Fibroblast of lung (primary cell): ENCODE measurements around the gene CACNB2. TPM values are rescaled to one million over a fixed set of nuclear protein-coding genes. Genes with fewer than 3 reads are reported as not detected.

Experiments used
- DNase-seq, 2 donors: peaks; one replicate each; pipeline versions ENCODE4 v3.0.0 to v3.0.0-alpha.2; 2010; ENCODE audit warnings: low read depth in 2 of 2
- H2AFZ ChIP-seq: 2 replicates; pipeline ENCODE4 v1.5.1; 2012; ENCODE audit warnings: low read length, control low read depth, inconsistent platforms
- H3K27ac ChIP-seq: 2 replicates; pipeline ENCODE4 v1.5.1; 2011; ENCODE audit warnings: low read length, control low read depth; ENCODE audit not compliant: insufficient read depth
- H3K27me3 ChIP-seq: 2 replicates; pipeline ENCODE4 v1.5.1; 2011; ENCODE audit warnings: mild to moderate bottlenecking, low read length; ENCODE audit not compliant: control insufficient read depth, insufficient read depth
- H3K36me3 ChIP-seq: 2 replicates; pipeline ENCODE4 v1.5.1; 2011; ENCODE audit warnings: low read length; ENCODE audit not compliant: control insufficient read depth, insufficient read depth
- H3K4me1 ChIP-seq: 2 replicates; pipeline ENCODE4 v1.5.1; 2011; ENCODE audit warnings: low read length; ENCODE audit not compliant: control insufficient read depth, insufficient read depth; ENCODE audit errors: extremely low read depth
- H3K4me2 ChIP-seq: 2 replicates; pipeline ENCODE4 v1.5.1; 2011; ENCODE audit warnings: low read length, control low read depth; ENCODE audit not compliant: insufficient read depth; ENCODE audit errors: extremely low read depth
- H3K4me3 ChIP-seq, 4 experiments: fragments of 200-600 bp in 1 of 4; sonication (generic) in 1 of 4; replicated peaks in 1 of 4; 2 replicates each; pipeline ENCODE4 v1.5.1; 2011 to 2016; ENCODE audit warnings: low read length in 4 of 4, low read depth in 3 of 4, mild to moderate bottlenecking in 3 of 4, control low read depth in 2 of 4, inconsistent platforms in 1 of 4, mixed read lengths in 1 of 4; ENCODE audit not compliant: insufficient read depth in 1 of 4; ENCODE audit errors: control extremely low read depth in 1 of 4
- H3K79me2 ChIP-seq: 2 replicates; pipeline ENCODE4 v1.5.1; 2012; ENCODE audit warnings: mild to moderate bottlenecking, low read length, inconsistent platforms; ENCODE audit not compliant: control insufficient read depth, insufficient read depth
- H3K9ac ChIP-seq: 2 replicates; pipeline ENCODE4 v1.5.1; 2011; ENCODE audit warnings: mild to moderate bottlenecking, low read length, control low read depth; ENCODE audit not compliant: insufficient read depth
- H3K9me3 ChIP-seq: 2 replicates; pipeline ENCODE4 v1.5.1; 2012; ENCODE audit warnings: low read depth, low read length; ENCODE audit not compliant: control insufficient read depth, insufficient read depth
- H4K20me1 ChIP-seq: 2 replicates; pipeline ENCODE4 v1.5.1; 2011; ENCODE audit warnings: low read length; ENCODE audit not compliant: control insufficient read depth, insufficient read depth; ENCODE audit errors: extremely low read depth
- CTCF ChIP-seq, 2 donors: IDR thresholded peaks in 1 of 2; conservative IDR thresholded peaks in 1 of 2; 1 replicate in 1 of 2; 2 replicates in 1 of 2; pipeline ENCODE4 v1.5.1; 2011 to 2012; ENCODE audit warnings: low read length in 2 of 2, control low read depth in 1 of 2, inconsistent platforms in 1 of 2, low read depth in 1 of 2, mild to moderate bottlenecking in 1 of 2
- EZH2 ChIP-seq: IDR thresholded peaks from 2 replicates; pipeline ENCODE4 v1.5.1; 2012; ENCODE audit warnings: low read length, control low read depth, mild to moderate bottlenecking; ENCODE audit errors: missing control alignments
- polyA plus RNA-seq, 2 donors: library from polyadenylated mRNA; depleted of rRNA in 1 of 2; stranded (reverse) in 1 of 2; unstranded in 1 of 2; fragments of >200 nt; gene quantifications; 2 replicates each; pipeline ENCODE4 v1.2.1, GENCODE V29; 2011 to 2012; ENCODE audit warnings: missing spikeins in 1 of 2
- total RNA-seq: library from RNA; depleted of rRNA; stranded (reverse); fragments of >200 nt; gene quantifications from 2 replicates; pipeline ENCODE4 v1.2.1, GENCODE V29; 2014

Gene CACNB2
- total and polyA plus RNA-seq, 2 donors (not counting 1 experiment from before 2014, with no cell fraction given) = 0.66 to 0.70 TPM

GRCh38 chr10:18217577-18217976 is 77.4 kb downstream of the CACNB2 start:
- no peaks in the 10 kb centered on the region for H3K27me3 ChIP-seq
- TF ChIP-seq CTCF (conservative IDR thresholded peaks at IDR 0.05 in 1 of 2, IDR thresholded peaks at IDR 0.05 in 1 of 2; ENCODE audit: low read depth in 1 of 2, low read length in 2 of 2) (no peak), EZH2 (no peak)
- H2AFZ ChIP-seq = no peak overlapping the region
- no peak overlapping the region for H3K9ac ChIP-seq
- no peak for DNase-seq
- H3K79me2 ChIP-seq = no peaks in the 10 kb centered on the region
- no peaks in the 10 kb centered on the region for H3K4me1 ChIP-seq
- H3K27ac ChIP-seq = no peak overlapping the region
- no peaks in the 10 kb centered on the region for H3K36me3 ChIP-seq
- no peaks in the 10 kb centered on the region for H4K20me1 ChIP-seq
- no peak overlapping the region for H3K4me3 ChIP-seq
- no peaks in the 10 kb centered on the region for H3K9me3 ChIP-seq
- no peak overlapping the region for H3K4me2 ChIP-seq

- Histone ChIP-seq H3K9me3 (no peaks in the 10 kb centered on the region), H3K4me1 (no peaks in the 10 kb centered on the region), H2AFZ (no peak overlapping the region), H3K27ac (no peak overlapping the region), H3K27me3 (no peaks in the 10 kb centered on the region), H3K4me2 (no peak overlapping the region), H3K4me3 (no peak overlapping the region), H3K79me2 (no peaks in the 10 kb centered on the region), H3K36me3 (no peaks in the 10 kb centered on the region), H4K20me1 (no peaks in the 10 kb centered on the region), H3K9ac (no peak overlapping the region)
- TF ChIP-seq EZH2 (no peak), CTCF (conservative IDR thresholded peaks at IDR 0.05 in 1 of 2, IDR thresholded peaks at IDR 0.05 in 1 of 2; ENCODE audit: low read depth in 1 of 2, low read length in 2 of 2) (no peak)
- no peak for DNase-seq
Observed at GRCh38 chr10:18219146-18219545, 78.9 kb downstream of the CACNB2 start.

- Histone ChIP-seq H3K27ac (no peak overlapping the region), H3K9ac (no peak overlapping the region), H3K9me3 (no peaks in the 10 kb centered on the region), H2AFZ (no peak overlapping the region), H3K36me3 (no peaks in the 10 kb centered on the region), H3K4me3 (no peak overlapping the region), H3K4me2 (no peak overlapping the region), H3K79me2 (no peaks in the 10 kb centered on the region), H4K20me1 (no peaks in the 10 kb centered on the region), H3K27me3 (no peaks in the 10 kb centered on the region), H3K4me1 (no peaks in the 10 kb centered on the region)
- DNase-seq = peak in 1 of 2 donors; percentile 29
- TF ChIP-seq EZH2 (no peak), CTCF (conservative IDR thresholded peaks at IDR 0.05 in 1 of 2, IDR thresholded peaks at IDR 0.05 in 1 of 2; ENCODE audit: low read depth in 1 of 2, low read length in 2 of 2) (no peak)
Observed at GRCh38 chr10:18221123-18221522, 80.9 kb downstream of the CACNB2 start.
